GM12864 (cell line): ENCODE measurements around the gene MYMX.

Source experiments
- DNase-seq: peaks from one replicate; pipeline ENCODE4 v3.0.0-alpha.2; 2011; ENCODE audit warnings: low read depth
- H3K4me3 ChIP-seq: 2 replicates; pipeline ENCODE4 v1.5.1; 2011; ENCODE audit warnings: mild to moderate bottlenecking, low read depth, low read length, control low read depth
- CTCF ChIP-seq: IDR thresholded peaks from 2 replicates; pipeline ENCODE4 v1.5.1; 2011; ENCODE audit warnings: low read depth, mild to moderate bottlenecking, moderate library complexity, low read length, control low read depth, inconsistent platforms; ENCODE audit errors: missing control alignments

MYMX gene

GRCh38 chr6:44224965-44225305 is 8.2 kb downstream of the MYMX start:
- TF ChIP-seq CTCF = no peak
- no peak for DNase-seq
- peak overlapping the region; percentile 78 for H3K4me3 ChIP-seq

GRCh38 chr6:44225579-44226325 is 9.0 kb downstream of the MYMX start:
- no peak overlapping the region for H3K4me3 ChIP-seq
- no peak for DNase-seq
- TF ChIP-seq CTCF = no peak

GRCh38 chr6:44226368-44227147 is 9.8 kb downstream of the MYMX start:
- TF ChIP-seq CTCF = no peak
- H3K4me3 ChIP-seq = no peak overlapping the region
- no peak for DNase-seq

- TF ChIP-seq CTCF = no peak
- DNase-seq = no peak
- H3K4me3 ChIP-seq = no peak overlapping the region
These were observed 10.5 kb downstream of the MYMX start for GRCh38 chr6:44227148-44227793.

- no peak for DNase-seq
- TF ChIP-seq CTCF = no peak
- H3K4me3 ChIP-seq = no peak overlapping the region
These were observed 11.3 kb downstream of the MYMX start for GRCh38 chr6:44228031-44228430.

- DNase-seq = no peak
- TF ChIP-seq CTCF = no peak
- H3K4me3 ChIP-seq = no peak overlapping the region
These were observed 11.7 kb downstream of the MYMX start for GRCh38 chr6:44228433-44228832.
